DND-41 (cell line): ENCODE data around the gene PLGLB2.
"Not testable (repeated sequence)": the region's sequence is repeated elsewhere in the genome, so short reads cannot be mapped to it uniquely, and the experiment has no call there.

Source experiments
- EZH2 ChIP-seq: IDR thresholded peaks from 3 replicates; pipeline ENCODE4 v1.6.1; 2012; ENCODE audit warnings: borderline replicate concordance, low read depth, mild to moderate bottlenecking, moderate library complexity, low read length, inconsistent platforms; ENCODE audit not compliant: severe bottlenecking
- TF ChIP-seq, protein P1 (sequence below): IDR thresholded peaks from 2 replicates; pipeline ENCODE4 v1.5.1; 2012; ENCODE audit warnings: borderline replicate concordance, low read length, moderate library complexity, mild to moderate bottlenecking; ENCODE audit not compliant: poor library complexity, severe bottlenecking; ENCODE audit errors: extremely low read depth

DNA sequence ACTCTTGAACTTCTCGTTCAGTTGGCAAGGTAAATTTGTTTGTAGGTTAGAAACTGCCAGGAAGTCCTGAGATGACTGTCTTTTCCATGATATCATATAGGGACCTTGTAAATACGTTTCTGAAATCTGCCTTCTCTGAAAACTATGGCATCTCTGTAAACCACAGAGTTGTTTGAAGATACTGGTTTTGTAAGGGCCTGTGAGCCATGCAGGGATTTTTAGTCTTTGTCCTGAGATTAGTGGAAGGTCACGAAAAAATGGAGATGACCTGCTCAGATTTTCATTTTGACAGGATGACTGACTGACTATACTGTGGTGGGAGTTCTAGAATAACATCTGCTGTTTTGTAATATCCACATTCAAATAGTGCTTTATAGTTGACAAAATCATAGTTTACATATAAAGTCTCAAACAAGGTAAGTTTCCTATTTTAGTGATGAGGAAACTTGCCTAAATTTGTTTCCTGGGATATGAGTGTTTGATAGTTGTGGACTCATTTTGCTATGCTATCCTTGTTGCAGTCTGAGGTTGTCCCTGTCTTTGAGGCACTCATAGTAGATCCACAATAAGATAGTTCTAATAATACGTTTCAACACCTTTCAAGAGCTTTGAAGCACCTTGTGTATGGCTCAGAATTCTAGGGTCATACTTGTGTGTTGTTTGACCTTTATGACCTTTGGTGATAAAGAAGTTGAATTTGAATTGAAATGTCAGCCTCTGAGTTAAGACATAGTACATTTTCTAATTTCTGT lies 43.1 kb upstream of the PLGLB2 start:
- TF ChIP-seq, protein P1, sequence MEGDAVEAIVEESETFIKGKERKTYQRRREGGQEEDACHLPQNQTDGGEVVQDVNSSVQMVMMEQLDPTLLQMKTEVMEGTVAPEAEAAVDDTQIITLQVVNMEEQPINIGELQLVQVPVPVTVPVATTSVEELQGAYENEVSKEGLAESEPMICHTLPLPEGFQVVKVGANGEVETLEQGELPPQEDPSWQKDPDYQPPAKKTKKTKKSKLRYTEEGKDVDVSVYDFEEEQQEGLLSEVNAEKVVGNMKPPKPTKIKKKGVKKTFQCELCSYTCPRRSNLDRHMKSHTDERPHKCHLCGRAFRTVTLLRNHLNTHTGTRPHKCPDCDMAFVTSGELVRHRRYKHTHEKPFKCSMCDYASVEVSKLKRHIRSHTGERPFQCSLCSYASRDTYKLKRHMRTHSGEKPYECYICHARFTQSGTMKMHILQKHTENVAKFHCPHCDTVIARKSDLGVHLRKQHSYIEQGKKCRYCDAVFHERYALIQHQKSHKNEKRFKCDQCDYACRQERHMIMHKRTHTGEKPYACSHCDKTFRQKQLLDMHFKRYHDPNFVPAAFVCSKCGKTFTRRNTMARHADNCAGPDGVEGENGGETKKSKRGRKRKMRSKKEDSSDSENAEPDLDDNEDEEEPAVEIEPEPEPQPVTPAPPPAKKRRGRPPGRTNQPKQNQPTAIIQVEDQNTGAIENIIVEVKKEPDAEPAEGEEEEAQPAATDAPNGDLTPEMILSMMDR: not testable (repeated sequence)
- TF ChIP-seq EZH2: not testable (repeated sequence)
